Panc1 (cell line): ENCODE results near the gene USP5. TPM values are rescaled to one million over a fixed set of nuclear protein-coding genes. Genes with fewer than 3 reads are reported as not detected.
A peak's percentile ranks its signal among the peaks of the same experiment; 100 is the strongest.

Experiments
- ATAC-seq: fragments of 200-7000 bp; cut with Tn5 transposase; 2 replicates; pipeline ENCODE4 v1.9.1; 2020; ENCODE audit warnings: mild to moderate bottlenecking, moderate library complexity
- BruUV-seq: library from RNA; stranded (reverse); fragments of 400-500 nt; replicated peaks from 2 replicates; lab custom pipeline; 2021; lab: Mats Ljungman, UMichigan
- CTCF ChIA-PET: fragments of 300-600 bp; sonication (Branson Sonifier 250); formaldehyde crosslinking; loops from one replicate; lab custom pipeline; 2022; ENCODE audit warnings: antibody characterized with exemption; lab: Charles Lee
- POLR2A ChIA-PET: fragments of 300-600 bp; sonication (Branson Sonifier 250); formaldehyde crosslinking; loops from one replicate; lab custom pipeline; 2022; ENCODE audit warnings: antibody characterized with exemption; lab: Charles Lee
- DNase-seq: peaks from one replicate; pipeline ENCODE4 v3.0.0-alpha.2; 2010; ENCODE audit warnings: low read depth, low spot score
- H3K27ac ChIP-seq: 2 replicates; pipeline ENCODE4 v1.5.1; 2011; ENCODE audit warnings: mild to moderate bottlenecking, low read length, inconsistent platforms
- H3K27me3 ChIP-seq: fragments of 200-500 bp; sonication (Bioruptor generic); 2 replicates; pipeline ENCODE4 v1.6.0; 2014; ENCODE audit warnings: low read length, inconsistent platforms; ENCODE audit not compliant: control insufficient read depth, insufficient read depth
- H3K36me3 ChIP-seq: fragments of 200-500 bp; sonication (Bioruptor generic); 2 replicates; pipeline ENCODE4 v1.5.1; 2014; ENCODE audit warnings: inconsistent platforms, mild to moderate bottlenecking, low read length, moderate library complexity; ENCODE audit not compliant: control insufficient read depth, insufficient read depth
- H3K4me1 ChIP-seq: 2 replicates; pipeline ENCODE4 v1.5.1; 2011; ENCODE audit warnings: inconsistent platforms, mild to moderate bottlenecking, low read length, moderate library complexity; ENCODE audit not compliant: control insufficient read depth, insufficient read depth
- H3K4me3 ChIP-seq, 2 experiments: 2 replicates each; pipeline ENCODE4 v1.5.1; 2011 to 2012; ENCODE audit warnings: low read depth in 2 of 2, low read length in 2 of 2, mild to moderate bottlenecking in 2 of 2, inconsistent platforms in 1 of 2, moderate library complexity in 1 of 2
- H3K9me3 ChIP-seq: fragments of 200-500 bp; sonication (Bioruptor generic); 2 replicates; pipeline ENCODE4 v1.5.1; 2014; ENCODE audit warnings: low read depth, mild to moderate bottlenecking, inconsistent platforms, low read length, moderate library complexity; ENCODE audit not compliant: control insufficient read depth, insufficient read depth
- POLR2AphosphoS5 ChIP-seq: IDR thresholded peaks from 2 replicates; pipeline ENCODE4 v1.6.1; 2012; ENCODE audit warnings: mild to moderate bottlenecking, low read depth, low read length, moderate library complexity
- SIN3A ChIP-seq: IDR thresholded peaks from 2 replicates; pipeline ENCODE4 v1.6.1; 2012; ENCODE audit warnings: low read depth, mild to moderate bottlenecking, low read length, moderate library complexity, borderline replicate concordance; ENCODE audit not compliant: insufficient read depth
- TCF7L2 ChIP-seq: IDR thresholded peaks from 2 replicates; pipeline ENCODE4 v1.6.1; 2011; ENCODE audit warnings: mild to moderate bottlenecking, low read depth, low read length, inconsistent platforms
- in situ Hi-C: cut with HindIII; loops from 2 replicates; pipeline ENCODE4 v1.10.0; 2016; ENCODE audit warnings: low sequenced_read_pairs, low pct_unique_long_range_greater_than_20kb
- intact Hi-C: fragments of 100-400 bp; cut with micrococcal nuclease; formaldehyde crosslinking; loops from one replicate; pipeline ENCODE4 v1.10.0; 2022; ENCODE audit not compliant: unreplicated experiment
- total RNA-seq: library from RNA; stranded (reverse); gene quantifications from one replicate; pipeline ENCODE4 v1.2.1, GENCODE V29; 2021; ENCODE audit not compliant: unreplicated experiment
- TF ChIP-seq, protein P1 (sequence below): fragments of 450-650 bp; IDR thresholded peaks from 2 replicates; pipeline ENCODE4 v1.5.1; 2017; ENCODE audit warnings: mild to moderate bottlenecking
- TF ChIP-seq, protein P2 (sequence below), 2 experiments: IDR thresholded peaks; 2 replicates each; pipeline ENCODE4 v1.6.1; 2011 to 2012; ENCODE audit warnings: low read depth in 2 of 2, control low read depth in 1 of 2, low read length in 1 of 2, mild to moderate bottlenecking in 1 of 2, moderate library complexity in 1 of 2; ENCODE audit not compliant: insufficient read depth in 1 of 2

USP5 gene
- total RNA-seq, 1 experiment from 2014 or later: 104 TPM

DNA sequence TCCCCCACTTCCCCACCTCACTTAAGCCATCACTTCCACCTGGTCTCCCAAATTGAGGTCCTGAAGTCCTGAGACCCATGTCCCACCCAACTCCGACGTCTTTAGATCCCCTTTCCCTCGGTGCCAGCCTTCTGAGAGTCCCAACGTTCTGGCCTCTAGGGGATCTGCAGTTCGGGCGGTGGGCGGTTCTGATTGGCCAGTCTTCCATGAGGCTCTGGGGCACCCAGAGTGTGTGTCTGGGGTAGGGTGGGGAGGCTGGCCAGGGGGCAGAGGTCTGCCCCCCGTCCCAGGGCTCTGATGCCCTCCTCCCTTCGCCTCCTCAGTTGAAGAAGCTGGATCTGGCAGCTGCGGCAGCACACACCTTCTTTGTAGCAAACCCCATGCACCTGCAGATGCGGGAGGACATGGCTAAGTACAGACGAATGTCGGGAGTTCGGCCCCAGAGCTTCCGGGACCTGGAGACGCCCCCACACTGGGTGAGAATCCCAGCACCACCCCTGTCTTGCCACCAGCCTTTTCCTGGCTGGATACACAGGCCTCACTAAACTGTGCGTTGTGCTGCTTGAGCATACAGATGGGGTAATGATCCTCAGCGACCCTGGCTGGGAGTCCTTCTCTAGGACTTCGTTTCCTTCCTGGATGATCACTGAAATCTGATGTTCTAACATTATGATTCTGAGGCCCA is 22.3 kb upstream of the USP5 start:
- intact Hi-C loops (loop anchor here (5.0 kb wide), 1 partner anchor 77 kb away; the partner anchor contains the start of gene MLF2), in situ Hi-C loops (no loop called here)
- TF ChIP-seq, protein P1, sequence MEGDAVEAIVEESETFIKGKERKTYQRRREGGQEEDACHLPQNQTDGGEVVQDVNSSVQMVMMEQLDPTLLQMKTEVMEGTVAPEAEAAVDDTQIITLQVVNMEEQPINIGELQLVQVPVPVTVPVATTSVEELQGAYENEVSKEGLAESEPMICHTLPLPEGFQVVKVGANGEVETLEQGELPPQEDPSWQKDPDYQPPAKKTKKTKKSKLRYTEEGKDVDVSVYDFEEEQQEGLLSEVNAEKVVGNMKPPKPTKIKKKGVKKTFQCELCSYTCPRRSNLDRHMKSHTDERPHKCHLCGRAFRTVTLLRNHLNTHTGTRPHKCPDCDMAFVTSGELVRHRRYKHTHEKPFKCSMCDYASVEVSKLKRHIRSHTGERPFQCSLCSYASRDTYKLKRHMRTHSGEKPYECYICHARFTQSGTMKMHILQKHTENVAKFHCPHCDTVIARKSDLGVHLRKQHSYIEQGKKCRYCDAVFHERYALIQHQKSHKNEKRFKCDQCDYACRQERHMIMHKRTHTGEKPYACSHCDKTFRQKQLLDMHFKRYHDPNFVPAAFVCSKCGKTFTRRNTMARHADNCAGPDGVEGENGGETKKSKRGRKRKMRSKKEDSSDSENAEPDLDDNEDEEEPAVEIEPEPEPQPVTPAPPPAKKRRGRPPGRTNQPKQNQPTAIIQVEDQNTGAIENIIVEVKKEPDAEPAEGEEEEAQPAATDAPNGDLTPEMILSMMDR: 0 out of 2 replicates have a peak, but pooled peaks have one; percentile 7
- TF ChIP-seq TCF7L2 (no peak), SIN3A (no peak)
- TF ChIP-seq, protein P2, sequence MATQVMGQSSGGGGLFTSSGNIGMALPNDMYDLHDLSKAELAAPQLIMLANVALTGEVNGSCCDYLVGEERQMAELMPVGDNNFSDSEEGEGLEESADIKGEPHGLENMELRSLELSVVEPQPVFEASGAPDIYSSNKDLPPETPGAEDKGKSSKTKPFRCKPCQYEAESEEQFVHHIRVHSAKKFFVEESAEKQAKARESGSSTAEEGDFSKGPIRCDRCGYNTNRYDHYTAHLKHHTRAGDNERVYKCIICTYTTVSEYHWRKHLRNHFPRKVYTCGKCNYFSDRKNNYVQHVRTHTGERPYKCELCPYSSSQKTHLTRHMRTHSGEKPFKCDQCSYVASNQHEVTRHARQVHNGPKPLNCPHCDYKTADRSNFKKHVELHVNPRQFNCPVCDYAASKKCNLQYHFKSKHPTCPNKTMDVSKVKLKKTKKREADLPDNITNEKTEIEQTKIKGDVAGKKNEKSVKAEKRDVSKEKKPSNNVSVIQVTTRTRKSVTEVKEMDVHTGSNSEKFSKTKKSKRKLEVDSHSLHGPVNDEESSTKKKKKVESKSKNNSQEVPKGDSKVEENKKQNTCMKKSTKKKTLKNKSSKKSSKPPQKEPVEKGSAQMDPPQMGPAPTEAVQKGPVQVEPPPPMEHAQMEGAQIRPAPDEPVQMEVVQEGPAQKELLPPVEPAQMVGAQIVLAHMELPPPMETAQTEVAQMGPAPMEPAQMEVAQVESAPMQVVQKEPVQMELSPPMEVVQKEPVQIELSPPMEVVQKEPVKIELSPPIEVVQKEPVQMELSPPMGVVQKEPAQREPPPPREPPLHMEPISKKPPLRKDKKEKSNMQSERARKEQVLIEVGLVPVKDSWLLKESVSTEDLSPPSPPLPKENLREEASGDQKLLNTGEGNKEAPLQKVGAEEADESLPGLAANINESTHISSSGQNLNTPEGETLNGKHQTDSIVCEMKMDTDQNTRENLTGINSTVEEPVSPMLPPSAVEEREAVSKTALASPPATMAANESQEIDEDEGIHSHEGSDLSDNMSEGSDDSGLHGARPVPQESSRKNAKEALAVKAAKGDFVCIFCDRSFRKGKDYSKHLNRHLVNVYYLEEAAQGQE (IDR thresholded peaks at IDR 0.05; ENCODE audit: insufficient read depth in 1 of 2, low read depth in 2 of 2, low read length in 1 of 2): no peak
- Histone ChIP-seq H3K27ac (peak overlapping the region; percentile 63; the same call in 1 of the 2 replicates), H3K36me3 (no peaks in the 10 kb centered on the region), H3K9me3 (no peaks in the 10 kb centered on the region), H3K4me1 (peaks cover 10% of the 10 kb centered on the region; the same call in 1 of the 2 replicates), H3K27me3 (no peaks in the 10 kb centered on the region), H3K4me3 (peak overlapping the region; percentile 65 to 67)
- DNase-seq (no peak), ATAC-seq (peak; percentile 20; the same call in 1 of the 2 replicates)
- POLR2A ChIA-PET: no interaction called here
- CTCF ChIA-PET: interaction anchor here (0.6 kb wide), 1 partner anchor 118 kb away, joined by 5 read pairs; no protein-coding TSS in a partner anchor
- no TSS peak for BruUV-seq

DNA sequence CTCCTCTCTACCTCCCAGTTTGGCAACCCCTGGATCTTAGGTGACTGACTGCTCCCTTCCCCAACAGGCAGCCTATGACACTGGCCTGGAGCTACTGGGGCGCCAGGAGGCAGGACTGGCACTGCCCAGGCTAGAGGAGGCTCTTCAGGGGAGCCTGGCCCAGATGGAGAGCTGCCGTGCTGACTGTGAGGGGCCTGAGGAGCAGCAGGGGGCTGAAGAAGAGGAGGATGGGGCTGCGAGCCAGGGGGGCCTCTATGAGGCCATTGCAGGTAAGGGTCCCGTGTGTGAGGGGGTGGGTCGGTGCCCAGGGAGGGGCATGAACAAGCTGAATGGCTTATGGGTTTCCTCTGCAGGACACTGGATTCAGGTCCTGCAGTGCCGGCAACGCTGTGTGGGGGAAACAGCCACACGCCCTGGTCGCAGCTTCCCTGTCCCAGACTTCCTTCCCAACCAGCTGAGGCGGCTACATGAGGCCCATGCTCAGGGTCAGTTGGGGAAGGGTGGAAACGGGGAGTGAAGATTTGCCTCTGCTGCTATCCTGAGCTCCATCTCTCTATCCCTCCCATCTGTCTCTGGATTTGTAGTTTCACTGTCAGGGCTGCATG is 21.6 kb upstream of the USP5 start:
- ChIA-PET CTCF (no interaction called here), POLR2A (no interaction called here)
- Histone ChIP-seq H3K9me3 (no peaks in the 10 kb centered on the region), H3K36me3 (no peaks in the 10 kb centered on the region), H3K27me3 (no peaks in the 10 kb centered on the region), H3K4me3 (no peak overlapping the region), H3K27ac (no peak overlapping the region), H3K4me1 (peaks cover 4% of the 10 kb centered on the region; the same call in 1 of the 2 replicates)
- in situ Hi-C loops: no loop called here
- ATAC-seq: no peak
- no peak for DNase-seq
- no peak for TF ChIP-seq POLR2AphosphoS5
- no peak for TF ChIP-seq TCF7L2
- TF ChIP-seq, protein P2 (IDR thresholded peaks at IDR 0.05; ENCODE audit: insufficient read depth in 1 of 2, low read depth in 2 of 2, low read length in 1 of 2): no peak
- no peak for TF ChIP-seq SIN3A
- TF ChIP-seq, protein P1: no peak
- intact Hi-C loops: no loop called here
- BruUV-seq: no TSS peak
